CD4-positive, CD25-positive, alpha-beta regulatory T cell (primary cell): Measurements from ENCODE around the gene MRPL49. TPM values are rescaled to one million over a fixed set of nuclear protein-coding genes. Genes with fewer than 3 reads are reported as not detected.

ENCODE experiments used
- ATAC-seq, 2 donors: fragments of 150-1000 bp; cut with Tn5 transposase; one replicate each; pipeline ENCODE4 v1.10.0; 2021; ENCODE audit warnings: low read depth in 2 of 2, moderate number of reproducible peaks in 2 of 2, moderate library complexity in 1 of 2
- DNase-seq, 3 donors: peaks; one replicate each; pipeline versions ENCODE4 v3.0.0 to v3.0.0-alpha.2; 2012 to 2022; ENCODE audit warnings: mixed read lengths in 1 of 3
- H3K27ac ChIP-seq: one replicate; pipeline ENCODE4 v1.7.0; 2013; ENCODE audit warnings: mild to moderate bottlenecking, low read length; ENCODE audit not compliant: insufficient read depth, poor library complexity, severe bottlenecking
- H3K27me3 ChIP-seq: one replicate; pipeline ENCODE4 v1.7.0; 2013; ENCODE audit warnings: low read length; ENCODE audit not compliant: control insufficient read depth, insufficient read depth
- H3K36me3 ChIP-seq: one replicate; pipeline ENCODE4 v1.7.0; 2013; ENCODE audit warnings: mild to moderate bottlenecking, low read length, moderate library complexity; ENCODE audit not compliant: control insufficient read depth, insufficient read depth
- H3K4me1 ChIP-seq: 2 replicates; pipeline ENCODE4 v1.7.0; 2013; ENCODE audit warnings: mild to moderate bottlenecking, low read length; ENCODE audit not compliant: insufficient read depth, control insufficient read depth, poor library complexity, severe bottlenecking
- H3K4me3 ChIP-seq: one replicate; pipeline ENCODE4 v1.7.0; 2013; ENCODE audit warnings: low read depth, mild to moderate bottlenecking, low read length, moderate library complexity
- H3K9me3 ChIP-seq, 2 experiments: 1 replicate in 1 of 2; 2 replicates in 1 of 2; pipeline ENCODE4 v1.7.0; 2013; ENCODE audit warnings: low read length in 2 of 2, mild to moderate bottlenecking in 1 of 2, moderate library complexity in 1 of 2; ENCODE audit not compliant: control insufficient read depth in 2 of 2
- H3K27ac Mint-ChIP-seq, 3 donors: one replicate each; pipeline ENCODE4 v1.8.0; 2020 to 2022; ENCODE audit warnings: mild to moderate bottlenecking in 3 of 3, mixed read lengths in 3 of 3, moderate library complexity in 2 of 3
- H3K27me3 Mint-ChIP-seq: one replicate; pipeline ENCODE4 v1.8.0; 2022; ENCODE audit warnings: mild to moderate bottlenecking, mixed read lengths
- H3K36me3 Mint-ChIP-seq: one replicate; pipeline ENCODE4 v1.8.0; 2020; ENCODE audit warnings: mixed read lengths
- H3K4me1 Mint-ChIP-seq, 4 donors: one replicate each; pipeline ENCODE4 v1.8.0; 2020 to 2022; ENCODE audit warnings: mixed read lengths in 4 of 4, mild to moderate bottlenecking in 1 of 4
- H3K4me3 Mint-ChIP-seq, 4 donors: one replicate each; pipeline ENCODE4 v1.8.0; 2020 to 2022; ENCODE audit warnings: mild to moderate bottlenecking in 4 of 4, mixed read lengths in 4 of 4, moderate library complexity in 3 of 4
- H3K9me3 Mint-ChIP-seq, 7 donors: one replicate each; pipeline ENCODE4 v1.8.0; 2020 to 2022; ENCODE audit warnings: mixed read lengths in 7 of 7, mild to moderate bottlenecking in 3 of 7, moderate library complexity in 2 of 7
- polyA plus RNA-seq, 4 donors: library from polyadenylated mRNA; unstranded; fragments of 300-500 nt; fragmentation: Illumina TruSeq; gene quantifications; one replicate each; pipeline ENCODE4 v1.2.3, GENCODE V29; 2021
- total RNA-seq: library from RNA; stranded (reverse); gene quantifications from one replicate; pipeline ENCODE4 v1.2.3, GENCODE V29; 2022

The MRPL49 gene
- total and polyA plus RNA-seq, 5 donors from 2014 or later = 47.7 to 125 (median 106) TPM

GRCh38 chr11:65129649-65130441, 7.7 kb downstream of the MRPL49 start:
- H3K27ac ChIP-seq = no peak overlapping the region
- no peak overlapping the region for H3K4me3 Mint-ChIP-seq
- peaks cover 73% of the 10 kb centered on the region for H3K36me3 ChIP-seq
- H3K4me1 ChIP-seq = peaks cover 26% of the 10 kb centered on the region
- H3K27me3 Mint-ChIP-seq = no peaks in the 10 kb centered on the region
- ATAC-seq (no peak), DNase-seq (no peak)
- no peak overlapping the region for H3K4me3 ChIP-seq
- H3K9me3 Mint-ChIP-seq = no peaks in the 10 kb centered on the region
- peak overlapping the region in 1 of 3 donors; percentile 89 for H3K27ac Mint-ChIP-seq
- H3K9me3 ChIP-seq = no peaks in the 10 kb centered on the region
- peaks cover 16% of the 10 kb centered on the region for H3K36me3 Mint-ChIP-seq
- H3K4me1 Mint-ChIP-seq = peaks cover 0 to 26% (median 12%) of the 10 kb centered on the region in 4 donors
- H3K27me3 ChIP-seq = no peaks in the 10 kb centered on the region

GRCh38 chr11:65130631-65131416, 8.7 kb downstream of the MRPL49 start:
- Mint-ChIP-seq H3K4me3 (peak overlapping the region in 3 of 4 donors; percentile 67 to 86 (median 75)), H3K4me1 (peaks cover 0 to 34% (median 16%) of the 10 kb centered on the region in 4 donors), H3K9me3 (no peaks in the 10 kb centered on the region), H3K27ac (peak overlapping the region in 2 of 3 donors; percentile 47 to 69), H3K27me3 (no peaks in the 10 kb centered on the region), H3K36me3 (peaks cover 16% of the 10 kb centered on the region)
- Histone ChIP-seq H3K4me3 (no peak overlapping the region), H3K27ac (no peak overlapping the region), H3K9me3 (no peaks in the 10 kb centered on the region), H3K4me1 (peaks cover 32% of the 10 kb centered on the region), H3K27me3 (no peaks in the 10 kb centered on the region), H3K36me3 (peaks cover 63% of the 10 kb centered on the region)
- DNase-seq (no peak), ATAC-seq (no peak)

- no peaks in the 10 kb centered on the region for H3K27me3 ChIP-seq
- H3K27ac Mint-ChIP-seq = peak overlapping the region in 1 of 3 donors; percentile 47
- no peaks in the 10 kb centered on the region for H3K9me3 ChIP-seq
- H3K4me1 Mint-ChIP-seq = peaks cover 6 to 40% (median 21%) of the 10 kb centered on the region in 4 donors
- peak overlapping the region in 3 of 4 donors; percentile 21 to 86 (median 75) for H3K4me3 Mint-ChIP-seq
- no peak overlapping the region for H3K27ac ChIP-seq
- peaks cover 0 to 2% (median 0%) of the 10 kb centered on the region in 7 donors for H3K9me3 Mint-ChIP-seq
- H3K36me3 Mint-ChIP-seq = peaks cover 15% of the 10 kb centered on the region
- DNase-seq = no peak
- H3K27me3 Mint-ChIP-seq = no peaks in the 10 kb centered on the region
- H3K4me3 ChIP-seq = no peak overlapping the region
- peaks cover 38% of the 10 kb centered on the region for H3K4me1 ChIP-seq
- no peak for ATAC-seq
- H3K36me3 ChIP-seq = peaks cover 57% of the 10 kb centered on the region
These were observed 9.3 kb downstream of the MRPL49 start for GRCh38 chr11:65131417-65131776.

GRCh38 chr11:65131895-65132237, 9.7 kb downstream of the MRPL49 start:
- no peak overlapping the region for H3K4me3 ChIP-seq
- H3K4me1 ChIP-seq = peaks cover 38% of the 10 kb centered on the region
- peaks cover 0 to 2% (median 0%) of the 10 kb centered on the region in 7 donors for H3K9me3 Mint-ChIP-seq
- peaks cover 10% of the 10 kb centered on the region for H3K36me3 Mint-ChIP-seq
- no peaks in the 10 kb centered on the region for H3K27me3 Mint-ChIP-seq
- H3K27ac Mint-ChIP-seq = peak overlapping the region in 2 of 3 donors; percentile 11 to 26
- peaks cover 7 to 45% (median 23%) of the 10 kb centered on the region in 4 donors for H3K4me1 Mint-ChIP-seq
- ATAC-seq (no peak), DNase-seq (no peak)
- no peak overlapping the region for H3K27ac ChIP-seq
- peak overlapping the region; percentile 21 to 75 (median 30) for H3K4me3 Mint-ChIP-seq
- peaks cover 52% of the 10 kb centered on the region for H3K36me3 ChIP-seq
- no peaks in the 10 kb centered on the region for H3K27me3 ChIP-seq
- no peaks in the 10 kb centered on the region for H3K9me3 ChIP-seq

- Histone ChIP-seq H3K4me1 (peaks cover 38% of the 10 kb centered on the region), H3K36me3 (peaks cover 51% of the 10 kb centered on the region), H3K4me3 (no peak overlapping the region), H3K27ac (peak overlapping the region; percentile 20), H3K27me3 (no peaks in the 10 kb centered on the region), H3K9me3 (no peaks in the 10 kb centered on the region)
- Mint-ChIP-seq H3K27ac (peak overlapping the region in 2 of 3 donors; percentile 26 to 99), H3K36me3 (peaks cover 8% of the 10 kb centered on the region), H3K27me3 (no peaks in the 10 kb centered on the region), H3K9me3 (peaks cover 0 to 2% (median 0%) of the 10 kb centered on the region in 7 donors), H3K4me1 (peaks cover 7 to 46% (median 23%) of the 10 kb centered on the region in 4 donors), H3K4me3 (peak overlapping the region; percentile 96 to 100 (median 98))
- ATAC-seq (no peak), DNase-seq (no peak)
These were observed 10.3 kb downstream of the MRPL49 start for GRCh38 chr11:65132238-65132987.

- H3K4me3 Mint-ChIP-seq = peak overlapping the region; percentile 96 to 100 (median 98)
- H3K27ac Mint-ChIP-seq = peak overlapping the region; percentile 89 to 100 (median 99)
- ATAC-seq = no peak
- H3K36me3 Mint-ChIP-seq = peaks cover 8% of the 10 kb centered on the region
- peak in 1 of 3 donors; percentile 68 for DNase-seq
- Histone ChIP-seq H3K27ac (peak overlapping the region; percentile 99), H3K4me3 (peak overlapping the region; percentile 78), H3K9me3 (no peaks in the 10 kb centered on the region), H3K27me3 (no peaks in the 10 kb centered on the region), H3K36me3 (peaks cover 45% of the 10 kb centered on the region), H3K4me1 (peaks cover 38% of the 10 kb centered on the region)
- H3K9me3 Mint-ChIP-seq = peaks cover 0 to 2% (median 0%) of the 10 kb centered on the region in 7 donors
- no peaks in the 10 kb centered on the region for H3K27me3 Mint-ChIP-seq
- peaks cover 7 to 48% (median 23%) of the 10 kb centered on the region in 4 donors for H3K4me1 Mint-ChIP-seq
These were observed 11.0 kb downstream of the MRPL49 start for GRCh38 chr11:65132988-65133700.

GRCh38 chr11:65133724-65134123, 11.6 kb downstream of the MRPL49 start:
- DNase-seq = peak in 1 of 3 donors; percentile 20

More at GRCh38 chr11:65133724-65134123, 11.6 kb downstream of the MRPL49 start:
- Mint-ChIP-seq H3K27ac (peak overlapping the region; percentile 89 to 100 (median 99)), H3K27me3 (no peaks in the 10 kb centered on the region), H3K36me3 (peaks cover 8% of the 10 kb centered on the region), H3K9me3 (peaks cover 0 to 2% (median 0%) of the 10 kb centered on the region in 7 donors), H3K4me1 (peaks cover 7 to 48% (median 23%) of the 10 kb centered on the region in 4 donors), H3K4me3 (peak overlapping the region; percentile 96 to 100 (median 98))
- Histone ChIP-seq H3K27ac (peak overlapping the region; percentile 99), H3K4me3 (peak overlapping the region; percentile 78), H3K4me1 (peaks cover 38% of the 10 kb centered on the region), H3K27me3 (no peaks in the 10 kb centered on the region), H3K9me3 (no peaks in the 10 kb centered on the region), H3K36me3 (peaks cover 39% of the 10 kb centered on the region)
- ATAC-seq = no peak
